Effector CD4-positive, alpha-beta T cell (primary cell): ENCODE measurements around the gene ITIH1. TPM values are rescaled to one million over a fixed set of nuclear protein-coding genes. Genes with fewer than 3 reads are reported as not detected.
A peak's percentile ranks its signal among the peaks of the same experiment; 100 is the strongest.
"Not testable (repeated sequence)": the region's sequence is repeated elsewhere in the genome, so short reads cannot be mapped to it uniquely, and the experiment has no call there.

Source experiments
- DNase-seq: peaks from one replicate; pipeline ENCODE4 v3.0.0-alpha.2; 2020
- total RNA-seq: gene quantifications from one replicate; lab custom pipeline; 2026; lab: John Stamatoyannopoulos, UW

ITIH1 gene
- total RNA-seq, result not detected

- DNase-seq, result no peak
Measured at GRCh38 chr3:52777127-52777958, at the start of gene ITIH1. TSS of gene ITIH1 (plus strand) at chr3:52777599. CDS start at chr3:52777616, 17 bp downstream.

- DNase-seq, result not testable (repeated sequence)
Measured at GRCh38 chr3:52728753-52729152, 48.6 kb upstream of the ITIH1 start.

- no peak for DNase-seq
Measured at GRCh38 chr3:52730681-52731080, 46.7 kb upstream of the ITIH1 start.

DNA sequence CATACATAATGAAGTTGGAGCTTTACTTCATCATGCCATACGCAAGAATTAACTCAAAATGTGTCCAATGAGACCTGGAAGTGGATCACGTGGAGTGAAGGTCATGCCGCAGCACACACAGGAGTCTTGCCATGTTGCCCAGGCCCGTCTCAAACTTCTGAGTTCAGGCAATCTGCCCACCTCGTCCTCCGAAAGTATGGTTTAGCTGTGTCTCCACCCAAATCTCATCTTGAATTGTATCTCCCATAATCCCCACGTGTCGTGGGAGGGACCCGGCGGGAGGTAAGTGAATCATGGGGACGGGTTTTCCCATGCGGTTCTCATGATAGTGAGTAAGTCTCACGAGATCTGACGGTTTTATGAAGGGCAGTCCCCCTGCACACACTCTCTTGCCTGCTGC is 45.8 kb upstream of the ITIH1 start:
- no peak for DNase-seq

GRCh38 chr3:52733256-52733891 is 44.0 kb upstream of the ITIH1 start:
- no peak for DNase-seq

DNA sequence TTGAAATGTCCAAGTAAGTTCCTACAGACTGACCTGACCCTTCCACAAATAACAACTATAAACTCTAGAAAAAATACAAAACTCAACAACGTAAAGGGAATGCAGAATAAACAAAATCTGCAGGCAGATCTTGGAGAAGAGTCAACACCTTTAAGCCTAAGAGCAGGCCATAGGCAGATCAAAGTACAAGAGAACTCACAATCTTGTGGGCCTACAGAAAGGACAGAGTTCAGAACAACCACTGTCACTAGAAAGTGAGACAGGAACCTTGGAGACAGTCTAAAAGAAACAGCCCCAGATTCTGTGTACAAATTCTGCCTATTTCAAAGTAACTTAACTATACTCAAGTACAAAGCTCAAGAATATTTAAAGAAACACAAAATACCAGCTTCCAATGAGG is 37.7 kb upstream of the ITIH1 start:
- no peak for DNase-seq

DNA sequence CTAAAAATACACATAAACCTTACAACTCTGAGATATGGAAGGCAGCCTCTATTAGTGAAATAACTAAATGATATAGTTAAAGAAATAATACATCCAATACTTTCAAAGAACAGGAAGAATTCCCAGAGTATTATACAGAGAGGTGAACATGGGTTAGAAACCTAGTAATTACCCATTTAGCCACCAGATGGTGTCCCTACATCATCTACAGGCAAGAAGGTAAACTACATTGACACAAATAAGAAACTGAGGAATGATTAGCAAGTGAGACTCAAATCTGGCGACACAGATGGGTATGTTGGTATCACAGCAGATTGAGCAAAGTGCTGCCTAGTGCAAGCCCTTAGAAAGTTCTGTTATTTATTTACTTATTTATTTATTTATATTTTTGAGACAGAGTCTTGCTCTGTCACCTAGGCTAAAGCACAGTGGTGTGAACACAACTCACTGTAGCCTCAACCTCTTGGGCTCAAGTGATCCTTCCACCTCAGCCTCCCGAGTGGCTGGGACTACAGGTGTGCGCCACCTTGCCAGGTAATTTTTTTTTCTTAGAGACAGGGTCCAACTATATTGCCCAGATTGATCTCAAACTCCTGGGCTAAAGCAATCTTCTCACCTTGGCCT is 34.9 kb upstream of the ITIH1 start:
- no peak for DNase-seq

GRCh38 chr3:52743152-52743551 is 34.2 kb upstream of the ITIH1 start:
- no peak for DNase-seq

DNA sequence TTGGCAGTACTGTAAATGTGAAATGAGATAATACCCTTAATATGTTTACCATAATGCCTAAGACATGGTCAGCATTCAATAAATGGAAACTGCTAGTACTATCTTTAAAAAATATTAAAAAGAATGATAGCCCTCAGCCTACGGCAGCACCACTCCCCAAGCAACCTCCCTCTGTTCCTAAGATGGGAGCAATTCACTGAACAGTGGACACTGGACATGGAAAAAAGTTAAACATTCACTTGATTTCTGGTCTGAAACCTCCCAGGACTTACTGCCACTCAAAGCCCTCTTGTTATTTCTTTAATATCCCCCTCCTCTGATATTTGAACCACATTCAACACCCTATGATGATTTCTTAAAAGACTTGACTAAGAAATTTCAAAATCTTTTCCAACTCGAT is 33.7 kb upstream of the ITIH1 start:
- DNase-seq, result no peak

GRCh38 chr3:52752045-52752660 is 25.2 kb upstream of the ITIH1 start:
- no peak for DNase-seq

DNA sequence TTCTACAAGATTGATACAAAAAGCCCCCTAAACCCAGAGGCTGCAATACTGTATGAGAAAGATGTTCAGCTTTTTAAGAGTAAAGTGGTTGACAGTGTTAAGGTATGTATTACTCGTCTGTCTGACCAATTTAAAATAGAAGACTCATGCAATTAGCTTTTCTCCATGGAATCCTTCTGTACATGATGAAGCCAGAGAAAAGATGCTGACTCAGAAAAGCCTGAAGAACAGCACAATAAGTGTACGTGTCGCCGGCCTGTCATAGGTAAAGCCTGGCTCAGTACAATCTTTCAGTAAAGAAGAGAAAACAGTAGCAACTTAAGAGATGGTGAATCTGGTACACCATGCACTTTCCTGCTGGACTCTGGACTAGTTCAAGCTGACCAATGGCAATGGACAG is 23.0 kb upstream of the ITIH1 start:
- DNase-seq, result no peak

DNA sequence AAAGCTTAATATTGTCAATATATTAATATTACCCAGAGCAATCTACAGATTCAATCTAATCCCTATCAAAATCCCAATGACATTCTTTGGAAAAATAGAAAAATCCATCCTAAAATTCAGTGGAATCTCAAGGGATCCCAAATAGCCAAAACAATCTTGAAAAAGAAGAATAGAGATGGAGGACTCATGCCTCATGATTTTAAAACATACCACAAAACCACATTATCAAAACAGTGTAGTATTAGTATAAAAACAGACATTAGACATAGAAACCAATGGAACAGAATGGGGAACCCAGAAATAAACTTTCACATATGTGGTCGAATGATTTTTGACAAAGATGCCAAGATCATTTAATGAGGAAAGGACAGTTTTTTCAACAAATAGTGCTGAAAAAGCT is 21.3 kb upstream of the ITIH1 start:
- DNase-seq, result no peak

GRCh38 chr3:52763466-52763865 is 13.9 kb upstream of the ITIH1 start:
- DNase-seq, result no peak

- no peak for DNase-seq
Measured at GRCh38 chr3:52769786-52770455, 7.5 kb upstream of the ITIH1 start.

- DNase-seq, result peak; percentile 58
Measured at GRCh38 chr3:52770496-52771333, 6.7 kb upstream of the ITIH1 start, which contains the start of gene NEK4. TSS of gene NEK4 (minus strand) at chr3:52770940. CDS start at chr3:52770746, 194 bp downstream.

- DNase-seq, result no peak
Measured at GRCh38 chr3:52771334-52771681, 6.1 kb upstream of the ITIH1 start.

GRCh38 chr3:52771702-52772101 is 5.7 kb upstream of the ITIH1 start:
- DNase-seq, result no peak

DNA sequence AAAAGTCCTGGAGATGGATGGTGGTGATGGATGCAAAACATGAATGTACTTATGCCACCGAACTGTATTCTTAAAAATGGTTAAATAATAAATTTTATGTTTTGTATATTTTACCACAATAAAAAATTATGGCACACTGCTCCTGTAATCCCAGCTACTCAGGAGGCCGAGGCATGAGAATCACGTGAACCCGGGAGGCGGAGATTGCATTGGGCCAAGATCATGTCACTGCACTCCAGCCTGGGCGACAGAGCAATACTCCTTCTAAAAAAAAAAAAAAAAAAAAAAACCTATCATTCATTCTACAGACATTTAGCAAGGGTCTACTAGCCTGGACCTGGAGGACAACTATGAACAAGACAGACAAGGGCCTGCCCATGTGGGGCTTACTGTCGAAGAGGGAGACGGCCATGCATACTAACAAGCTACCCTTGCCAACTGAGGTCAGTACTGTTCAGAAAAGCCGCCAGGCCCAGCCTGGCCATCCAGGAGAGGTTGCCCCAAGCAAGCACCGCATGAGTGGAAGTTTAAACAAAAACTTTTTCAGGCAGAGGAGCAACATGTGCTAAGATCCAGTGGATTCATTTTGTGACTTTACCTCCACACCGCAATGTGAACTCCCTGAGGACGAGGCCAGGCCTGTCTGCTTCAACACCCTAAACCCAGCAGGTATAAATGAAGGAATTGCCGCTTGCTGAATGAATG is 3.9 kb upstream of the ITIH1 start:
- DNase-seq, result no peak

DNA sequence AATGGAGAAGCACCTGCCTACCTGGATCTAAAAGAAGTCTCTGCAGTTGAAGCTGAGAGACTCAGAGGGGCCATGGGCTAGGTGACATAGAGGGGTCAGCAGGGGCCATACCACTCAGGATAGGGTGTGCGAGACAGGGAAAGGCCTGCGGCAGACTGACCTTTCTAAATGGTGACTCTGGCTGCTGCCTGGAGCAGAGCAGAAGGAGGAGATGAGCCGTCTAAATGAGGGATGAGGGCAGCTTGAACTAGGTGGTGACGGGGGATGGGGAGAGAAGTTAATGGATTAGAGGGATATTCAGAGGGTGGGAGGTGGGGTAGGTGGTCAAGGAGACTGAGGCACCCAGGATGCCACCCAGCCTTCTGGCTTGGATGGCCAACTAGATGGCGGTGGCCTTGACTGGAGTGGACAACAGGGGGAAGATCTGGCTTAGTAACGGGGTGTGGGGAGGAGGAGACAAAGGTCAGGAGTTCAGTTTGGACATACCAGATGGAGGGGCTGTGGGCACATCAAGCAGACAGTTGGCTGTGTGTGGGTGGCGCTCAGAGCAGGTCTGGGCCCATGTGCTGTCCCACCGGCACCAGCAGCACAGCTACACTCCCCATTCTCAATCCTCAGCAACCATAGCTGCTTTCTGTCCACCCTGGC is 3.2 kb upstream of the ITIH1 start:
- no peak for DNase-seq
